ENCODE data around the gene ERGIC1. TPM values are rescaled to one million over a fixed set of nuclear protein-coding genes. Genes with fewer than 3 reads are reported as not detected.

Gene ERGIC1
- total RNA-seq, 1 donor from 2014 or later = 184 TPM

DNA sequence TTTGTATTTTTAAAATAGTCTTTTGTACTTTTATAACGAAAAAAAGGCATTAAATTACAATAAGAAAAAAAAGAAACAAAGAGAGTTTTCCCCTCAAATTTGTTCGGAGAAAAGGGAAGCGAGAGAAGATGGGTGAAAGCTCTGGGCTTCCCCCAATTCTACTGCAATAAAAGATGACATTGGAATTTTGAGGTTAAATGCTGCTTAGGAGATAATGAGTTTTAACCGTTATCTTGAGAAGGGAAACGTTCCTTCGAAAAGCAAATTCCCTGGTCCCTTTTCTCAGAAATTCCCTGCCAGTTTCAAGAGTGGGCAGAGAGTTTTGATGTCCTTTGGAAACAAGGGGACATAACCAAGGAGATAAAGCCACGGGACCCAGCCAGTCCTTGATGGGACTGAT lies 18.4 kb upstream of the ERGIC1 start:
- H3K9me3 ChIP-seq = no peaks in the 10 kb centered on the region
- no peak overlapping the region for H3K27ac ChIP-seq
- intact Hi-C loops (cut with DNase I) = no loop called here
- DNase-seq (ENCODE audit: low spot score in 2 of 2) = no peak
- no peak for TF ChIP-seq CTCF (IDR thresholded peaks at IDR 0.05)
- H3K36me3 ChIP-seq = no peaks in the 10 kb centered on the region
- H3K4me1 ChIP-seq = no peaks in the 10 kb centered on the region
- no peaks in the 10 kb centered on the region for H3K27me3 ChIP-seq
- H3K4me3 ChIP-seq = no peak overlapping the region

DNA sequence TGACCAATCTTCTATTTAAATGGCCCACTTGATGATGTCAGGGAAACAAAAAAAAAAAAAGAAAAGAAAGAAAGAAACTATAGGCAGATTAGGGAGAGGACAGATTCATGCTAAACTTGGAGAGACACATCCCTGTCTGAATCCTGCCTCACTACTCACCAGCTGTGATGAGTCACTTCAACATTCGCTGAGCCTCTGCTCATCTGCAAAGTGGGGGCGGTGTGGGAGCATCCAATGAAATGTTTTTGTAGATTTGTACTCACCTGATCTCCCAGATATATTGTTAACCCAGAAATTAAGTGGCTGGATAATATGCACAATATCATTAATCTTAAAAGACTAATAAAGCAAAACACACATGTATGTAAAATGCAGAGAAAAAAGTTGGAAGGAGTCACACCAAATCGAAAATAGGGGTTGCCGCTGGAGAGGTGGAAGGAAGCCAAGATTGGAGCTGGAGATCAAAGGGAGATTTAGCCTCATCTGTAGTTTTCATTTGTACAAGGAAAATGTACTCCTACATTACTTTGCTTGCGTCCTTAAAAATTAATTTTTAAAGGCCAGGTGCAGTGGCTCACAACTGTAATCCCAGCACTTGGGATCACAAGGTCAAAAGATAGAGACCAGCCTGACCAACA lies 17.0 kb upstream of the ERGIC1 start:
- H3K4me1 ChIP-seq = no peaks in the 10 kb centered on the region
- H3K27ac ChIP-seq = no peak overlapping the region
- no peak for TF ChIP-seq CTCF (IDR thresholded peaks at IDR 0.05)
- H3K4me3 ChIP-seq = no peak overlapping the region
- no peaks in the 10 kb centered on the region for H3K27me3 ChIP-seq
- intact Hi-C loops (cut with DNase I) = no loop called here
- H3K9me3 ChIP-seq = no peaks in the 10 kb centered on the region
- DNase-seq (ENCODE audit: low spot score in 2 of 2) = no peak
- no peaks in the 10 kb centered on the region for H3K36me3 ChIP-seq

- H3K27me3 ChIP-seq = no peaks in the 10 kb centered on the region
- no peak for DNase-seq (ENCODE audit: low spot score in 2 of 2)
- no peak for TF ChIP-seq CTCF (IDR thresholded peaks at IDR 0.05)
- H3K36me3 ChIP-seq = no peaks in the 10 kb centered on the region
- no peaks in the 10 kb centered on the region for H3K4me1 ChIP-seq
- H3K4me3 ChIP-seq = no peak overlapping the region
- intact Hi-C loops (cut with DNase I) = no loop called here
- H3K27ac ChIP-seq = no peak overlapping the region
- H3K9me3 ChIP-seq = no peaks in the 10 kb centered on the region
These were observed 16.4 kb upstream of the ERGIC1 start for GRCh38 chr5:172817664-172818063.

DNA sequence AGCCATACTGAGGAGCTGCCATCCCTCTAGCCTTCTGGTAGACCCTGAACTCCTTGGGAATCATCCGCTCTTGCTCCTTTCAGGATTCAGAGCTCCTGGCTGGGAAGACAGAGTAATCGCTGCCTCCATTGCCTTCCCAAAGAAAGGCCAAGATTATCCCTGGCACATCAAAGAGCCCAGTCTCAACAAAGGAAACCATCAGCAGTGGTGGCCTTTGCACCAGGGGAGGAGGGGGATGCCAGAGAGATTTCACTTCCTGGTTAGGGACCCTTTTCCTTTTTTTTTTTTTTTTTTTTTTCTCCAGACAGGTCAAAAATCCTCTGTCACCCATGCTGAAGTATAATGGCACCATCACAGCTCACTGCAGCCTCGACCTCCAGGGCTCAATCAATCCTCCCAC lies 16.0 kb upstream of the ERGIC1 start:
- no peak for DNase-seq (ENCODE audit: low spot score in 2 of 2)
- H3K4me3 ChIP-seq = no peak overlapping the region
- H3K36me3 ChIP-seq = no peaks in the 10 kb centered on the region
- H3K4me1 ChIP-seq = no peaks in the 10 kb centered on the region
- H3K27me3 ChIP-seq = no peaks in the 10 kb centered on the region
- TF ChIP-seq CTCF (IDR thresholded peaks at IDR 0.05) = no peak
- intact Hi-C loops (cut with DNase I) = no loop called here
- H3K9me3 ChIP-seq = no peaks in the 10 kb centered on the region
- no peak overlapping the region for H3K27ac ChIP-seq

DNA sequence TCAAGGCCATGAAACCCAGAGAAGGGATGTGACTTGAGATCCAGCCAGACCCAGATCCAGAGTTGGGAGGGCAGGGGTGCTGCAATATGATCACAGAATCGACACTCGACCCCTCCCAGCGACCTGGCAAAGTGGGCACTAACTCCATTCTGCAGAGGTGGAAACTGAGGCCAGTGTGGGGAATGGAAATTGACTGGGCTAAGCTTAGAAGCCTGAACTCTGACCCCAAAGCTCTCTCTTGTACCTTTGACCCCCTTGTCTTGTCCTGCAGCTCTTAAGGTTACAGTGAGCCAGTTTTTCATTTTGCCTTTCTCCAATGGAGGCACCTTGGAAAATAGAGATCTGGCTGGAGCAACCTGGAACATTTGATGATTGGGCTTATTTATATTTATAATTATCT lies 14.5 kb upstream of the ERGIC1 start:
- no peak for TF ChIP-seq CTCF (IDR thresholded peaks at IDR 0.05)
- no peaks in the 10 kb centered on the region for H3K9me3 ChIP-seq
- H3K27me3 ChIP-seq = no peaks in the 10 kb centered on the region
- no peak for DNase-seq (ENCODE audit: low spot score in 2 of 2)
- intact Hi-C loops (cut with DNase I) = no loop called here
- H3K27ac ChIP-seq = no peak overlapping the region
- H3K4me3 ChIP-seq = no peak overlapping the region
- no peaks in the 10 kb centered on the region for H3K4me1 ChIP-seq
- no peaks in the 10 kb centered on the region for H3K36me3 ChIP-seq
